ENCODE data around the gene EFCAB11. TPM values are rescaled to one million over a fixed set of nuclear protein-coding genes. Genes with fewer than 3 reads are reported as not detected.
"Not testable (repeated sequence)": the region's sequence is repeated elsewhere in the genome, so short reads cannot be mapped to it uniquely, and the experiment has no call there.

The EFCAB11 gene
- polyA plus RNA-seq, 4 donors: 14.8 to 20.8 (median 18.0) TPM

DNA sequence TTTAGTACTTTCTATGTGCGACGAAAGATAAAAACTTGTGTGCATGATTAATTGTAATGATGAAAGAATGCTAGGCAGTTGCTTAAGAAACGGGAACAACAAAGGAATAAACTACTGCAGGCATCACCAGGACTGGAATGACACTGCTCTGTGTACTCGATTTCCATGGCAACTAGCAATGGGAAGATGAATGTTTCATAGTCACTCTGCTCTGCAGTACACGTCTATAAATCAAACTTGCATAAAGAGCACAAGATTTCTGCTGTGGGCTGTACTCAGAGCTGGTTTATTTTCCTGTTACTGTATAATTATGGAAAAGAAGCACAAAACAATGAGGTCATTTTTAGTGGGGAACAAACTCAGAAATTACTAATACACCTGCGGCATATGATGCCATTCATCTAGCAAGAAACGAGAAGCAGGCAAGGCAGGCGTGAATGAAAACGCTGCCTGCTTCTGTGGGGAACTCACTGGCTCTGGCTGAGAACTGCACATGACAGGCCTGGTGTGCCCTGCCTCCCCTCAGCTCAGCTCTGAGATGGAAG lies 41.8 kb downstream of the EFCAB11 start:
- peak in 2 of 4 donors; percentile 45 to 68 for DNase-seq (ENCODE audit: low read depth in 4 of 4, low spot score in 2 of 4)

DNA sequence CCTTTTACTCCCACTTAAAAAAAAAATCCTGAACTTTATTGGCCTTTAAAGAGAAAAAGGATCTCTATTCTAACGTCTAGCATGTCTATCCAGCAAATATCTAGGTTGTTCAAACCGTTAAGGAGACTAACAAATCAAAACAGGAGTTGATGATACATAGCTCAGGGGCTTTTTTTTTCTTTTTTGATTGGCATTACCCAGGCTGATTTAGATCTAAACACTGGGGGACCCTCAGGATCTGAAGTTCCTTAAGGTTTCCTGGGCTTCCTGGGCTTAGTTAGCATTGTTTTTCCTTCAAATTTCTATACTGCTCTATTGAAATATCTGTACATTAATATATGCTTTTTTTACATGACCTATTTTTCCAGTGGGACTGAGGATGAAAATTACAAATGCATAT lies 42.3 kb downstream of the EFCAB11 start:
- no peak for DNase-seq (ENCODE audit: low read depth in 4 of 4, low spot score in 2 of 4)

DNA sequence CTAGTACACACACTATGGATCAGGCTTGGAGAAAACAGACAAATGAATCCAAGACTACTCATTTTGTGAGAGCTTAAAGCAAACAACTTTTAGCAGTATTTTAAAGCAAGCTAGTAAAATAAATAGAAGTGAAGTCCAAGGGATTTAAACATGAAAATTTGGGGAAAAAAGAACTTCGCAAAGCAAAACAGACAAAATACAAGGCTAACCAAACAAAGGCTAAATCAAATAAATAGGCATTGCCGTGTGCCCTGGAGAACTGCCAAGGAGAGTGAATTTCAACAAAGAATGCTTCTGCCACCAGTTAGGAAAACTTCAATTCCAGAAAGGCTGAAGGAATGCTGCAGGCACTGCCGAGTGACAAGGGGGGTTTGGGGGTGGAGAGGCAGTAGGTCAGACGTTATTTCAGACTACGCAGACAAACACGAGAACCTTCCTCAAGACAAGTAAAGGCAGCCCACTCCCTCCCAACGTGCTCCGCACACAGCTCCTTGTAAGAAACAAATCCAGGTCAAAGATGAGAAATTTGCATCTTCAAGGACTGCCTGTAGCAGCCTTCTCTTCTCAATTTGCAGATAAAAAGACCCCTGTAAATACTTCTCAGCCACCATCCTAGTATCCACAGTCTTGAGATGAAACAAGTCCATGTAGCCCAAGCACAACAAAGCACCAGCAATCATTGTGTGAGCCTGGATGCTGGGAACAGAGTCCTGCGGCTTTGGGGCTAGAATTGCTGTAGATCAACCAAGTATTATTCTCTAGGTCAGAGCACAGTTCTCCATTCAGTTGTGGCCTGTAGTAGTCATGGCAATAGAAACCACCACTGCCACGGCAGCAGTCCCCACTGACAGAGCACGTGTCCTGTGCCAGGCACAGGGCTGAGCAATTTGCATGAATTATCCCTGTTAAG lies 43.3 kb downstream of the EFCAB11 start:
- peak in 1 of 4 donors; percentile 35 for DNase-seq (ENCODE audit: low read depth in 4 of 4, low spot score in 2 of 4)

DNA sequence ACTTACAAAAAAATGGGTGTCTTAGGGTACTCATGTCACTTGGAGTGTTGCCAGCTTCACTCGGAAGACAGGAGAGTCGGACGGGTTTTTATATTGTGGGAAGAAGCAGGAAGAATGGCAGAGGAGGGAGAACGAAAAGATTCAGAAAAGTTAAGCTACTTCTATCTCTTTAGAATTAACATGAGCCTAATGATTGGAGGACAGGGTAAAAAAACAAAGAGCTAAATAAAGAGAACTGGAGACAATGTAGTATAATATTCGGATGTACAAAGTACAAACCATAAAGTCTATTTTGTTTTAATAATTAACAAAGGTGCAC lies 43.9 kb downstream of the EFCAB11 start:
- no peak for DNase-seq (ENCODE audit: low read depth in 4 of 4, low spot score in 2 of 4)

DNA sequence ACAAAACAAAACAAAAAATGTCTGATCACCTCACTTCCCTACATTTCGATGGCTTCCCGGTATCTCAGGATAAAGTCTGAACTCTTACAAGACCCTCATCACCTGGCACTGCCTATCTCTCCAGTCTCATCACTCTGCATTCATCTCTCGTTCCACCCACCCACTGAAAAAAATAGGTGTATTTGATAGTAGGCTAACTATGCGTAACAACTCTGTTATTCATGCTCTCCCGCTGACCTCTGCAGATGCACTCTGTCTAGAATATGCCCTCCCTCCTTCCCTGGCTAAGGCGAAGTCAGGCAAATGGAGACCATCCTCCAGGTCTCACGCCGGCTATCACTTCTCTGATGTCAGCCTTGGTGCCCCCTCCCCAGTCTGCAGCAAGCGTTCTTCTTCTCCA lies 44.9 kb downstream of the EFCAB11 start:
- DNase-seq (ENCODE audit: low read depth in 4 of 4, low spot score in 2 of 4): no peak

DNA sequence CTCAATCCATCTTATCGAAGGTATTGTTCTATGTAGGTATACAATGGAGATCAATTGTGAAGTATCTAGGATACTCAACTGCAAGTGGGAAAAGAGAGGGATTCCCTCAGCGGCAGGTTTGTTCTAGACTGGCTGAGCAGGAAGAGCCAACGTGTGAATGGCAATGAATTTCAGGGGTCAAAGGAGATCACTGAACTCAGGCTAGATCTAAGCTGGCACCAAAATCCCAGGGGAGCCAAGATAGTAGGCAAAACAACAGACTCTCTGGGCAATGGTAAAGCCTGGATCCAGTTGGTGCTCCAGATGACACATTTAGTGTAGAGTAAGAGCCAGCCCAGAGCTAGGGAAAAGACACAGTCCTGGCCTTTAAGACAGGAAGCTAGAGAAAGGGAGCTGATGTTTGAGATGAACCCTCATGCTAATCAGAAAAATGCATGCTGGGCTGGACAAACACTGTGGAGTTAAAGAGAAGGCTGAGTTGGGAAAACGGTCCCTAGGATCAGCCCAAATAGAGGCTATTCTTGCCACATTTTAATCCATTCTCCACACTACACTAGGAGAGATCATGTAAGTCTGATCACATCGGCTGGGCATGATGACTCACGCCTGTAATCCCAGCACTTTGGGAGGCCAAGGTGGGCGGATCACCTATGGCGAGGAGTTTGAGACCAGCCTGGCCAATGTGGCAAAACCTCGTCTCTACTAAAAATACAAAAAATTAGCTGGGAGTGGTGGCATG lies 45.6 kb downstream of the EFCAB11 start:
- no peak for DNase-seq (ENCODE audit: low read depth in 4 of 4, low spot score in 2 of 4)

DNA sequence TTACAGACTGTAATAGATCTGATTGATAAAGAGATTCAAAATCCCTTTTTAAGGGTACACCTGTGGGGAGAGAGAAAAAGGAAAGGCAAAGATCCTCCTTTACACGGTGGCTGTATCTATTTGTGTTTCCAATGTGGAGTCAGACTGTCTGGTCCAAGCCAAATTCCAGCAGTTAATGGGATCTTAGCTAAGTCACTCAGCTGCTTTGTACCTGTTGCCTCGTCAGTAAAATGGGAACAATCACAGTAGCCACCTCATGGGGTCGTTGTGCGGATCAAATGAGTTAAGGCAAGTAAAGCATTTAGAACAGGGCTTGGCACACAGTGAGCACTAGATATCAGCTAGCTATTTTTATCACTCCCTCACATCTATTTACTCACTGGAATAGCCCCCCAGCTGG lies 46.9 kb downstream of the EFCAB11 start:
- no peak for DNase-seq (ENCODE audit: low read depth in 4 of 4, low spot score in 2 of 4)

DNA sequence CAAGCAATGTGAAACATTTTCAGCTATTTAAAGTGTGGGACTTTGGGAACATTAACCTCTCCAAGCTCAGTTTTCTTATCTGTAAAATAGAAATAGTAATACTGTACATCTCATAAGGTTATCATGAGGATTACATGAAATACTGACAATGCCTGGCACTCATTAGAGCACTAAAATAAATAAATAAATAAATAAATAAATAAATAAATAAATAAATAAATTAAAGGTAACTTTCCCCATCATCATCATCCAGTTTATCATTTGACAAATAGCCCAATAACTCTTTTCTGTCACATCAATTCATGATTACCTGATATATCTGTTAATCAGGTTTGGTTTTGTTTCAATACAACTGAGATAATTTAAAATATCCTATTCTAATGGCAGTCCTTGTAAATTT lies 48.5 kb downstream of the EFCAB11 start:
- no peak for DNase-seq (ENCODE audit: low read depth in 4 of 4, low spot score in 2 of 4)

DNA sequence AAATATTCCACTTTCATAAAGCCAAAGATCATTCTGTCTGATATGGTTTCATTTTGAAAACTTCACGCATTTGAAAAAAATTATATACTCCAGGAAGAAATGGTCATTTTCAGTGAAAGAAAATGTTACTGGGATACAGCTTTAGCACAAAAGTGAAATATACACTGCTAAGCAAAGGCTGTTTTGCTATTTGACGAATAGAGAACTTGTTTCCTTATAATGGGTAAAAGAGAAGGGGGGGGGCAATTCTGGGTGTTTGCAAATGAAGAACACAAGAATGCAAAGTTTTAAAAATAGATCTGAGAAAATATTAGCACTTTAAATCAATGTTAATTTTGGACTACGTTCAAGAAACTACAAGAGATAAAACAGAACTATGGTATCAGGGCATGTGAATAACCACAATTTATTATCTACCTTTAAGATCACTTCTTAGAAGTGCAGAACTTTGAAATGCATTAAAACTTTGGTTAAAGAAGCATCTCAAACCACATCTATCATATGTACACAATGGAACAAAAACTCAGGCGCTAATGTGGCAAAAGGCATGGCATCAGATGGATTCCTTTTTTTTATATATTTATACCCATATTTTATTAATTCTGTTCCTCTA lies 51.1 kb downstream of the EFCAB11 start:
- no peak for DNase-seq (ENCODE audit: low read depth in 4 of 4, low spot score in 2 of 4)

DNA sequence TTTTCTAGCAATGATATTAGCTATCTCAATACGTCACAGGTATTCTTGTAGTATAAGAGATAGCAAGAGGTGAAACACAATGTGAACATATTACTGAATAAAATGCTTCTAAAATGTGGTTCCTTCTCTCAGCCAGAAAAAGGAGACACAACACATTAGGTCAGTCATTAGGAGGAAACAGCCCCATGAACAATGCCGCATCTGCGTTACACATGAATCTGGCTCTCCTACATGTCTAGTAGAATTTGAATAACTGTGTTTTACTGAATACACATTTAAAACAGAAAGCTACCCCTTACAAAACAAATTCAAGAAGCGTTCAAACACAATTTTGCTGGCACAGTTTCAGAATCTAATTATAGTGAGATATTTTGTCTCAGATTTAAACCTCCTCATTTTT lies 51.6 kb downstream of the EFCAB11 start:
- DNase-seq (ENCODE audit: low read depth in 4 of 4, low spot score in 2 of 4): no peak

DNA sequence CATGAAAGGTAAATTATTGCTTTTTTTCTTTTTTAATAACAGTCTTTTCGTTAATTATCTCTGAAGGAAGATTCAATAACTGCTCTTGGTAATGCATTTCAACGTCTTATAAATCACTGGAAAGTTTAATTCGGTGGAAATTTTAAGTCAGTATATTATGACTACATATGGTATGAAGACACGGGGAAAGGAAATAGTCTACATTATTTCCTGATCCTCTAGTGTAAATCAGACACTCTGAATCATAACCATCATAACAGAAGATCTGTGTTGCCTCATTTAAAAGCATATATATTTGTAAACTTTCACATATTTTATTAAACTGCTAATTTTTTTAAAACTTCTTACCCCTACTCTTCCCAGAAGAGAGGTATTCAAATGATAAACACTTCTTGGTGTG lies 53.7 kb downstream of the EFCAB11 start:
- no peak for DNase-seq (ENCODE audit: low read depth in 4 of 4, low spot score in 2 of 4)

DNA sequence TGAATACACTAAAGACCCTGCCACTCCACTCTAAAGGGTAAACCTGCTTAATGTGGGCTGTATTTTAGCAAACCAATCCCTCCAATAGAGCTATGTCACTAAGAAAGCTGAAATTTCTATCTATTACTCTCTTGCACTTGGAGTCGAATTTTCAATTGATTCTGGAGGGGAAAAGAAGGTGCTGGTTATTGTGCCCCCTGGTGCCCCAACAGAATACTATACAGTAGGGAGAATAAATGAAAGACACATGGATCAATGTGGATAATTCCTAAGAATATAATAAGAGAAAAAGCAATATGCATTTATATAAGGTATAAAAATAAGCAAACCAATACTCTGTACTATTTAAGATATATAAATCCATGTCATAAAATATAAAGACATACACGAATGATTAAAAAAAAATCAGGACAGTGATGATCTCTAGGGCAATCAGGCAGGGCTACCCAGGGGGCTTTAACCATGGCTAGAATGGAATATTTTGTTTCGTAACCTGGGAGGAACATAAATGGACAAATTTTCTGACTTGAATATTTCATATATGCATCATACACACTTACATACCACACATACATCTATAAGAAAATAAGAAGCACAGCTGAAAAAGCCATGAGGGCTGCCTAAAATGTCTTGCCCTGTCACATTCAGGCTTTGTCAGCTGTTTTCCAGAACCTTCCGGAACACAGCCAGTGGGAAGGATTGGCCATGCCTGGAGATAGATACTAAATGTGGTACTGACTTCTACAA lies 54.4 kb downstream of the EFCAB11 start:
- DNase-seq (ENCODE audit: low read depth in 4 of 4, low spot score in 2 of 4): no peak

DNA sequence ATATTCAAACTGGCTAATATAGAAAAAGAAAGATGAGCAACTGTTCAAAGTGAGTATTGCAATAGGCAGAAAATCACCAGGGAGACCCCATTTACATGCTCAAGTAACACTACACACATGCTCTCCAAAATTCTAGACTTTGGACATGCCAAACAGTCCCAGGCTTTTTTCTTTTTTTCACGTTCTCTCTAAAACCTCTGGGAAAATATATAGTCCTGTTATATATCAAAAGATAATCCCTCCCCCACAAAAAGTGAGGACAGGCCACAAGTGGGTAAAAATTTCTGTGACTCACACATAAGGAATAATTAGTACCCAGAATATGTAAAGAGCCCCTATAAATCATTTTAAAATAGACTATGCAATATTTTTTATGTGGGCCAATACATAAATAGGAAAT lies 55.2 kb downstream of the EFCAB11 start:
- DNase-seq (ENCODE audit: low read depth in 4 of 4, low spot score in 2 of 4): no peak

DNA sequence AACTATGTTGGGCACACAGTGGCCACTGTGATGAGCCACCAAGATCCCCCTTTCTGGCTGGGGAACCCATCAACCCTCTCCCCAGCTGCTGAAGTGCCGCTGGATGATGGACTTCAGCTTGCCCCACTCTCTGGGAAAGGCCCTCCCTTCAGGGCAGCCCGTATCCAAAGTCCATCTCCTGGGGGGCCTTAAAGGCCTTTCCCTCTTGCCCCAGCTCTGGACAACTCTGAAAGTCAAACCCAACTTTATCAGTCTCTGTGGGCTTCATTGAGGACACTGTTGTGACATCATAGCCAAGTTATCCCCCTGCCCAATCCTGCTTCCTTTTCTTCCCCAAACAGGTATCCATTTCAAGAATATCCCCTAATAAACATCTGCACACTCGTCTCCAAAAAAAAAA lies 61.1 kb downstream of the EFCAB11 start:
- not testable (repeated sequence) for DNase-seq (ENCODE audit: low read depth in 4 of 4, low spot score in 2 of 4)

DNA sequence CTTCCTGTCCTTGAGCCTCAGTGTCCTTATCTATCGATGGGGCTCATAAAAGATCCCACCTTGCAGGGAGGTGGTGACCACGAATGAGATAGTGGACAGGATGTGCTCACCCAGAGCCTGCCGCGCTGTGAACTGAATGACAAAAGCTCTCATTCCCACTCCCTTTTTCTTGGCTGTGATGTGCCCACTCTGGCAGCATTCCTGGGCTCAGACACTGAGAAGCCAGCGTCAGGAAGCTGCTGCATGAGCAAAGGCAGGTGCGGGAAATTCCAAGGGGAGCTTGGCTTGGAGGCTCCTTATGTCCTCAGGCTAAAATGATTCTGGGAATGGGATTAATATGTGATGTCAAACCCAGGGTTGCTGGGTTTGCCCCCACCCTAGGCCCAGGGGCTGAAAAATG lies 61.6 kb downstream of the EFCAB11 start:
- no peak for DNase-seq (ENCODE audit: low read depth in 4 of 4, low spot score in 2 of 4)

DNA sequence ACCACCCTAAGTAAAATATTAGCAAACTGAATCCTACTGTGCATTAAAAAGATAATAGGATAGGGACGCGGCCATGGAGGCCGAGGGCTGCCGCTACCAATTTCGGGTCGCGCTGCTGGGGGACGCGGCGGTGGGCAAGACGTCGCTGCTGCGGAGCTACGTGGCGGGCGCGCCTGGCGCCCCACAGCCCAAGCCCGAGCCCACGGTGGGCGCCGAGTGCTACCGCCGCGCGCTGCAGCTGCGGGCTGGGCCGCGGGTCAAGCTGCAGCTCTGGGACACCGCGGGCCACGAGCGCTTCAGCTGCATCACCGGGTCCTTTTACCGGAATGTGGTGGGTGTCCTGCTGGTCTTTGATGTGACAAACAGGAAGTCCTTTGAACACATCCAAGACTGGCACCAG lies 62.8 kb downstream of the EFCAB11 start:
- DNase-seq (ENCODE audit: low read depth in 4 of 4, low spot score in 2 of 4): not testable (repeated sequence)

DNA sequence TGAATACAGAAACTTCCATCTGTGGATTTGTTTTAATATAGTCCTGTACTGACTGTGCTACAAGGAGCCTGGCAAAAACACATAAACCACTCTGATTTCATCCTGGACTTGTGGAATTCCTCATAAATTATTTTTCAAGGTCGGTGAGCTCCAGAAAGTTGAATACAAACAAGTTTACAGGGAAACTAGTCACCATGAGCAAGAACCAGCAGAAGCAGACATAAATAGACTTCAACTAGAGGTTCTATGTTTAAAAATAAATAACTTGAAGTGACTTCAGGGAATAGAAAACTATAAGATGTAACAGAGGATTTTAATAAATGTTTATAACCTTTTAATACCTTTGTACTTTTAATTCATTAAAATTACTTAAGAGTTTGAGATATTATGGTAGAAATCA lies 63.5 kb downstream of the EFCAB11 start:
- no peak for DNase-seq (ENCODE audit: low read depth in 4 of 4, low spot score in 2 of 4)

DNA sequence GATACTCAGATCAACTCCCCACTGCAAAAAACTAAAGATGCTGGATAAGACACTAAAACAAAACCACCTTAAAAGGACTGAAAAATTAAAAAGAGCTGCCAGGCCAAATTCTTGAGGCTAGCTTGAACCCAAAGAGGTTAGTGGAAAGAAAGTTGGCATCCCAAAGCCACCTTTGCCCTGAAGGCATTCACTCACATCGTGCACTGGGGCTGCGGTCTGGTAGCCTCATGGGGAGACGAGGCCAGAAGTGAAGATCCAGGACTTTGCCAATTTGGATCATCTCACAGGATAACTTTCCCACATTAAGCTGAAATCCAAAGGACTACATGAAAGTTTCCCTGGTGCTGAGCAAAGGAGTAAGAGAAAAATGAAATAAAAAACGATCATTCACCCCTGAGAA lies 63.9 kb downstream of the EFCAB11 start:
- DNase-seq (ENCODE audit: low read depth in 4 of 4, low spot score in 2 of 4): no peak

DNA sequence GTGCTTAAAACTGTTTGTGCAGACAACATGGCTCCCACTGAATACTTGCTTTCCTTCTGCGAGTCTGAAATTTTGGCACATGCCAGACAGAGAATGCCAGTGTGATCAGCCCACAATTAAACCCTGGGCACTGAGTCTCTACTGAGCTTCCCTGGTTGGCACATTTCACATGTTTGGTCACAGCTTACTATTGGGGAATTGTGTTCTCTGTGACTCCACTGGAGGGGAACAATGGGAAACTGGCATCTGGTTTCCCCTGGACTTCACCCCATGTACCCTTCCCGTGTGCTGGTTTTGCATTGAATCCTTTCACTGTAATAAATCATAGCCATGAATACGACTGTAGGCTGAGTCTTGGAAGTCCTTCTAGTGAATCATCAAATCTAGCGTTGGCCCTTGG lies 64.9 kb downstream of the EFCAB11 start:
- DNase-seq (ENCODE audit: low read depth in 4 of 4, low spot score in 2 of 4): no peak

DNA sequence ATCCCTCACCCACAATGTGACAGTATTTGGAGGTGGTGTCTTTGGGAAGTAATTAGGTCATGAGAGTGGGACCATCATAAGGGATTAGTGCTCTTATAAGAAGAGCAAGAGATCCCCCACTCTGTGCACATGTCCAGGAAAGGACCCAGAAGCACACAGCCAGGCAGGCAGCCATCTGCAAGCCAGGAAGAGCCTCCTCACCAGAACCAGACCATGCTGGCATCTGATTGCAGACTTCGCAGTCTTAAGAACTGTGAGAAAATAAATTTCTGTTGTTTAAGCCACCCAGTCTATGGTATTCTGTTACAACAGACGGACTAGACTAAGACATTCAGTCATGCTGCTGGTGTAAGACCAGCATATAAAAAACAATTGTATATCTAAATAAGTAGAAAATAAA lies 69.8 kb downstream of the EFCAB11 start:
- DNase-seq (ENCODE audit: low read depth in 4 of 4, low spot score in 2 of 4): no peak

DNA sequence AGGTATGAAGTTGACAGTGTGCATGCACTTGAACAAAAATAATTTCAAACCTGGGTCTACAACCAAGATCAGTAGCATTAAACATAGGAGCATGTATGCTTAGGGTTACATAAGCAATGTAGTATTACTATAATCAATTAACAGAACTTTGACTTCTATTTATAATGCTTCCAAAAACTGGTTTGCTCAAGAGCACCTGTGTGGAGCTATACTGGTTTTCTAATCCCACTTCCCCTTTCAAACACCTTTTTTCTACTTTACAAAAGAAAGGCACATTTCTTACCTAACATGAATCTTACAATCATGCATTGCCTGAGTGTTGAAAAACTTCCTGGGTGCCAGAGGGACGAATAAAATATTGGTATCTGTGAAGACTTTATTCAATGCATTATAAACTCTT lies 72.7 kb downstream of the EFCAB11 start:
- DNase-seq (ENCODE audit: low read depth in 4 of 4, low spot score in 2 of 4): no peak

Data from left renal cortex interstitium (tissue), 4 donors.